ENCODE results near the gene GTF2A2. TPM values are rescaled to one million over a fixed set of nuclear protein-coding genes. Genes with fewer than 3 reads are reported as not detected.
"Not testable (repeated sequence)": the region's sequence is repeated elsewhere in the genome, so short reads cannot be mapped to it uniquely, and the experiment has no call there.

GTF2A2 gene
- total RNA-seq, 1 experiment from 2014 or later, result 145 TPM

- H3K27me3 ChIP-seq; DNase-seq; H3K4me1 ChIP-seq; H3K4me3 ChIP-seq; H3K27ac ChIP-seq; H3K9me3 ChIP-seq (replicated peaks): not testable (repeated sequence)
- peaks cover 67% of the 10 kb centered on the region for H3K36me3 ChIP-seq
Measured at GRCh38 chr15:59645812-59646211, 11.5 kb downstream of the GTF2A2 start.

GRCh38 chr15:59644756-59645155, 12.6 kb downstream of the GTF2A2 start:
- no peaks in the 10 kb centered on the region for H3K9me3 ChIP-seq (replicated peaks)
- H3K36me3 ChIP-seq, result peaks cover 56% of the 10 kb centered on the region
- DNase-seq, result no peak
- no peaks in the 10 kb centered on the region for H3K4me1 ChIP-seq
- H3K27me3 ChIP-seq, result no peaks in the 10 kb centered on the region
- no peak overlapping the region for H3K27ac ChIP-seq
- no peak overlapping the region for H3K4me3 ChIP-seq

DNA sequence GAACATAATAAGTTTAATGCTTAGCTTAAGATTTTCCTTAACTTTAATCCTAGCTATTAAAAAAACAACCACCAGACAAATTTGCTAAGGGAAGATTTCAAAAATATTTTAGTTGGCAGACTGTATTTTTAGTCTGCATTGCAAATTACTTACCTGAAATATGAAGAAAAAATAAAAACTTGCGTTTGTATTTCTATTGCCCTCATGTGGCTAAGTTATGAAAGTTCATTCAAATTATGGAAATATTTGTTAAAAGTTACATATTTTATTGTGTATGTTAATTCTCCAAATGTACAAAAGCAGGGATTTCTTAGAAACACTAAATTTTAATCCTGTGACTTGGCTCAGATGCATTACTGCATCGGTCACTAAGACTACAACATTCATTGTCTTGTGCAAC, 15.0 kb downstream of the GTF2A2 start:
- Histone ChIP-seq H3K27ac (no peak overlapping the region), H3K9me3 (replicated peaks) (no peaks in the 10 kb centered on the region), H3K27me3 (no peaks in the 10 kb centered on the region), H3K4me1 (no peaks in the 10 kb centered on the region), H3K36me3 (peaks cover 49% of the 10 kb centered on the region), H3K4me3 (no peak overlapping the region)
- DNase-seq, result no peak

GRCh38 chr15:59637507-59637906, 19.8 kb downstream of the GTF2A2 start:
- not testable (repeated sequence) for H3K27ac ChIP-seq; H3K9me3 ChIP-seq (replicated peaks); H3K4me1 ChIP-seq

DNA sequence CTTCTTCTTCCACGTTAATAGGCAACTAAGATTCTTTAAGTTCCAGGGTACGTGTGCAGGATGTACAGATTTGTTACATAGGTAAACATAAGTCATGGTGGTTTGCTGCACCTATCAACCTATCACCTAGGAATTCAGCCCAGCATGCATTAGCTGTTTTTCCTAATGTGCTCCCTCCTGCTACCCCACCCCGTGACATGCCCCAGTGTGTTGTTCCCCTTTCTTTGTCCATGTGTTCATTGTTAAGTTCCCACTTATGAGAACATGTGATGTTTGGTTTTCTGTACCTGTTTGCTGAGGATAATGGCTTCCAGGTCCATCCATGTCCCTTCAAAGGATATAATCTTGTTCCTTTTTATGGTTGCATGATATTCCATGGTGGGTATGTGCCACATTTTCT, 21.1 kb downstream of the GTF2A2 start:
- no peak overlapping the region for H3K27ac ChIP-seq
- no peaks in the 10 kb centered on the region for H3K27me3 ChIP-seq
- no peaks in the 10 kb centered on the region for H3K4me1 ChIP-seq
- H3K36me3 ChIP-seq, result peaks cover 16% of the 10 kb centered on the region
- no peak overlapping the region for H3K4me3 ChIP-seq
- no peaks in the 10 kb centered on the region for H3K9me3 ChIP-seq (replicated peaks)
- DNase-seq, result no peak

More at GRCh38 chr15:59637507-59637906, 19.8 kb downstream of the GTF2A2 start:
- peaks cover 20% of the 10 kb centered on the region for H3K36me3 ChIP-seq
- not testable (repeated sequence) for DNase-seq, H3K4me3 ChIP-seq, H3K27me3 ChIP-seq

GRCh38 chr15:59632714-59633113, 24.6 kb downstream of the GTF2A2 start:
- H3K9me3 ChIP-seq (replicated peaks), result no peaks in the 10 kb centered on the region
- peak; percentile 15 to 55 for DNase-seq
- peaks cover 4% of the 10 kb centered on the region for H3K36me3 ChIP-seq
- H3K4me1 ChIP-seq, result no peaks in the 10 kb centered on the region
- H3K4me3 ChIP-seq, result no peak overlapping the region
- H3K27ac ChIP-seq, result no peak overlapping the region
- no peaks in the 10 kb centered on the region for H3K27me3 ChIP-seq

DNA sequence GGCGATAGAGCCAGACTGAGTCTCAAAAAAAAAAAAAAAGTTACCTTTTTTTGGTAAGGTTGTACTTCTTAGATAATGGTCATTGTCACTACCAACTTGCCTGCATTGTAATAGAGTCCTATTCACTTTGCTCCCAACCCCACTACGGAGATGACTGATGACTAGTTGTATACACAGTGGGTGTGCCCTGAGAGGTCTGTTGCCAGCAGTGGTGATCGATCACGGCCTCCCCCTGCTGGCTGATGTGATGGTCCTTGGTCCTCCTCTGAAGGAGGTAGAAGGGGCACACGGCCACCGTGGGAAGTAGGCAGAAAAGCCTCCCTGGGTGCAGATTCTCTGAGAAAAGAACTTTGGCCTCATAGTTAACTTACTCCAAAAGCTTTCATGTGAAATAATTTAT, 35.0 kb downstream of the GTF2A2 start:
- Histone ChIP-seq H3K9me3 (replicated peaks) (no peaks in the 10 kb centered on the region), H3K27me3 (no peaks in the 10 kb centered on the region), H3K4me1 (no peaks in the 10 kb centered on the region), H3K27ac (no peak overlapping the region), H3K4me3 (no peak overlapping the region), H3K36me3 (no peaks in the 10 kb centered on the region)
- DNase-seq, result peak; percentile 50 to 72

DNA sequence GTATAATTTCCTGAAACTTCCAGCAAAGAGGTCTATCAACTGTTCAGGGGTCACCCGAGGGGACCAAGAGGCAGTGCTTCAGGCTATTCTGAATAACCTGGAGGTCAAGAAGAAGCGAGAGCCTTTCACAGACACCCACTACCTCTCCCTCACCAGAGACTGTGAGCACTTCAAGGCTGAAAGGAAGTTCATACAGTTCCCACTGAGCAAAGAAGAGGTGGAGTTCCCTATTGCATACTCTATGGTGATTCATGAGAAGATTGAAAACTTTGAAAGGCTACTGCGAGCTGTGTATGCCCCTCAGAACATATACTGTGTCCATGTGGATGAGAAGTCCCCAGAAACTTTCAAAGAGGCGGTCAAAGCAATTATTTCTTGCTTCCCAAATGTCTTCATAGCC, 38.9 kb downstream of the GTF2A2 start:
- no peak for DNase-seq
- no peak overlapping the region for H3K4me3 ChIP-seq

DNA sequence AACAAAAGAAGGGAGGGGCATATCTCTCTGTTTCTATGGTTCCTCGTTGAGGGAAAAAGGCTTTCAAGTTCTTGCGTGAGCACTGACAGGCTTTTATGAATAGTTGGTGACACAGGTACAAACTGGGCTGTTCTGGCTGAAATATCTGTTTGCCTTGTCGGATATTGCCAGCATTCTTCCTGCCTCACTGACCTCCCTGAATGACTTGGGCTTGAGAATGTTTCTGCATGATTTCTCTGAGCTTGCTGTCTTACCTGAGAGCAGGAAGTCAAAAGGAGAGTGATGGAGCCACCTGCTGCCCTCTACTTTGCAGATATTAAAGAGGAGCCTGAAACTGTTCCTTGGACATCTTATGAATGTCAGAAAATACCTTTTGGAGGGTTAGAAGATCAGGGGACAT, 40.9 kb downstream of the GTF2A2 start:
- Histone ChIP-seq H3K36me3 (no peaks in the 10 kb centered on the region), H3K27me3 (no peaks in the 10 kb centered on the region), H3K4me3 (no peak overlapping the region), H3K27ac (no peak overlapping the region), H3K9me3 (replicated peaks) (no peaks in the 10 kb centered on the region), H3K4me1 (no peaks in the 10 kb centered on the region)
- DNase-seq, result no peak

More for the DNA sequence above, 38.9 kb downstream of the GTF2A2 start:
- Histone ChIP-seq H3K27ac (no peak overlapping the region), H3K9me3 (replicated peaks) (no peaks in the 10 kb centered on the region), H3K27me3 (no peaks in the 10 kb centered on the region), H3K36me3 (no peaks in the 10 kb centered on the region), H3K4me1 (no peaks in the 10 kb centered on the region)

- Histone ChIP-seq H3K4me1 (no peaks in the 10 kb centered on the region), H3K27me3 (no peaks in the 10 kb centered on the region), H3K4me3 (no peak overlapping the region), H3K9me3 (replicated peaks) (no peaks in the 10 kb centered on the region), H3K27ac (no peak overlapping the region), H3K36me3 (no peaks in the 10 kb centered on the region)
- DNase-seq, result no peak
Measured at GRCh38 chr15:59615661-59616060, 41.7 kb downstream of the GTF2A2 start.

GRCh38 chr15:59614153-59614552, 43.2 kb downstream of the GTF2A2 start:
- H3K27ac ChIP-seq, result no peak overlapping the region
- no peaks in the 10 kb centered on the region for H3K9me3 ChIP-seq (replicated peaks)
- no peaks in the 10 kb centered on the region for H3K4me1 ChIP-seq
- H3K4me3 ChIP-seq, result no peak overlapping the region
- H3K36me3 ChIP-seq, result no peaks in the 10 kb centered on the region
- no peak for DNase-seq
- no peaks in the 10 kb centered on the region for H3K27me3 ChIP-seq

GRCh38 chr15:59611276-59612260, 45.7 kb downstream of the GTF2A2 start, which contains the start of gene GCNT3:
Gene GCNT3, plus strand, starts transcription at chr15:59611783. Its CDS starts 6,456 bp downstream, at chr15:59618239.
- H3K9me3 ChIP-seq (replicated peaks), result 0 out of 2 replicates have a peak, but pooled peaks cover 2% of the 10 kb centered on the region
- DNase-seq, result no peak
- no peaks in the 10 kb centered on the region for H3K36me3 ChIP-seq
- H3K27me3 ChIP-seq, result no peaks in the 10 kb centered on the region
- H3K27ac ChIP-seq, result no peak within 1 kb of the TSS
- H3K4me3 ChIP-seq, result no peak within 1 kb of the TSS
- no peaks in the 10 kb centered on the region for H3K4me1 ChIP-seq

DNA sequence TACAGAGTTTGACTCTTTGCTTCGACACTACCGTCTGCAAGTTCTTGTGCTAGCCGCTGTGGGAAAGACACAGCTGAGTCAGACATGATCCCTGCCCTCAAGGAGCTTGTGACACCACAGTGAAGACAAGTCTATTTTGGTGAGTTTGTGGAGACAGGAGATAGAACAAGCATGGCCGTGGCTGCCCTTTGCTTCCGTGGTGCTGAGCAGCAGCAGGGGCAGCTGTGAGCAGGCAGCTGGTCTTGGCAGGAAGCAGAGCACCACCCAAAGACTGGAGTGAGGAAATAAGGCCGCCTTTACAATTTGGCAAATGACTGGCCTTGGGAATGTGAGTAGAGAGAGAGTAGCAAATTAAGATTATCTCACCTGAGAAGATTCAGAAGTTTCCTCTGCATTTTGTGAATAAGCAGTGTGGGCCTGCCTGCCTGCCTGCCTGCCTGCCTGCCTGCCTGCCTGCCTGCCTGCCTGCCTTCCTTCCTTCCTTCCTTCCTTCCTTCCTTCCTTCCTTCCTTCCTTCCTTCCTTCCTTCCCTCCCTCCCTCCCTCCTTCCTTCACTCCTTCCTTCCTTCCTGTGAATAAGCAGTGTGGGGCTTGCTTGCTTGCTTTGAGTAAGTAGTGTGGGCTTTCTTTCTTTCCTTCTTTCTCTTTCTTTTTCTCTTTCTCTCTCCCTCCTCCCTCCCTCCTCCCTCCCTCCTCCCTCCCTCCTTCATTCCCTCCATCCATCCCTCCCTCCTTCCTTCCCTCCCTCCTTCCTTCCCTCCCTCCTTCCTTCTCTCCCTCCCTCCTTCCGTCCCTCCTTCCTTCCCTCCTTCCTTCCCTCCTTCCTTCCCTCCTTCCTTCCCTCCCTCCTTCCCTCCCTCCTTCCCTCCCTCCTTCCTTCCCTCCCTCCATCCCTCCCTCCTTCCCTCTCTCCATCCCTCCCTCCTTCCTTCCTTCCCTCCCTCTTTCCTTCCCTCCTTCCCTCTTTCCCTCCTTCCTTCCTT, 47.3 kb downstream of the GTF2A2 start:
- DNase-seq, result peak; percentile 17 to 35
- Histone ChIP-seq H3K9me3 (replicated peaks) (0 out of 2 replicates have a peak, but pooled peaks cover 2% of the 10 kb centered on the region), H3K4me3 (no peak overlapping the region), H3K36me3 (no peaks in the 10 kb centered on the region), H3K27ac (no peak overlapping the region), H3K4me1 (no peaks in the 10 kb centered on the region), H3K27me3 (no peaks in the 10 kb centered on the region)

DNA sequence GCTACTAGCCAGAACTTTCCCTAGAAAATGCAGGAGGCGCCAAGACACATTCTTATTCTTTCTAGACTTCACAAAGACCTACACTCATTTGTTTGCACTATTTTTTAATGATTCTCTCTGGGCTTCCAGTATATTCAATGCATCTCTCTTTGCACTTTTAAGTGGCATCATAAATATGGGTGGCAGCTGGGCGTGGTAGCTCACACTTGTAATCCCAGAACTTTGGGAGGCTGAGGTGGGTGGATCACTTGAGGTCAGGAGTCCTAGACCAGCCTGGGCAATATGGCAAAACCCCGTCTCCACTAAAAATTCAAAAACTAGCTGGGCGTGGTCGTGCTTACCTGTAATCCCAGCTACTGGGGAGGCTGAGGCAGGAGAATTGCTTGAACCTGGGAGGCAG, 51.3 kb downstream of the GTF2A2 start:
- H3K9me3 ChIP-seq (replicated peaks), result peaks cover 2% of the 10 kb centered on the region; the same call in 1 of the 2 replicates
- no peaks in the 10 kb centered on the region for H3K4me1 ChIP-seq
- no peaks in the 10 kb centered on the region for H3K27me3 ChIP-seq
- H3K27ac ChIP-seq, result no peak overlapping the region
- no peak overlapping the region for H3K4me3 ChIP-seq
- no peaks in the 10 kb centered on the region for H3K36me3 ChIP-seq
- DNase-seq, result no peak

DNA sequence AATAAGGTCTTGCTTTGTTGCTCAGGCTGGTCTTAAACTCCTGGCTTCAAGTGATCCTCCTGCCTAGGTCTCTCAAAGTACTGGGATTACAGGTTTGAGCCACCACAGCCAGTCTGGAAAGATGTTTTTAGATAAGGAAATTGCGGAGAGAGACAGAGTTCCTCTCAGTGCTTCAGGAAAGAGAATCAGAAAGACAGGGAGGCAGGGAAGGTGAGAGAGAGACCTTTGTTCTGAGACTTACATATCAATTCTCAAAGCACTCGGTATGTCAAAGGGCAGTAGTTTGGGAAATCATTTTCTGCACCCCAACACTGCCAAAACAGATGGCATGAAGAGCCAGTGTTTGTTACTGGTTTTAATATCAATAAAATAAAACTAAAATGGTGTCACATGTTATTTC, 58.9 kb downstream of the GTF2A2 start:
- H3K36me3 ChIP-seq, result no peaks in the 10 kb centered on the region
- H3K27me3 ChIP-seq, result no peaks in the 10 kb centered on the region
- DNase-seq, result no peak
- no peaks in the 10 kb centered on the region for H3K9me3 ChIP-seq (replicated peaks)
- H3K27ac ChIP-seq, result no peak overlapping the region
- H3K4me1 ChIP-seq, result no peaks in the 10 kb centered on the region
- H3K4me3 ChIP-seq, result no peak overlapping the region

Data from SJCRH30 (cell line).